NCI-H146 (cell line): ENCODE data around the gene EDNRA.

Experiments
- DNase-seq: peaks from one replicate; lab custom pipeline; 2025; lab: John Stamatoyannopoulos, UW

Gene EDNRA

GRCh38 chr4:147498031-147498660 lies 17.2 kb downstream of the EDNRA start:
- DNase-seq: no peak

- DNase-seq: no peak
These were observed 27.4 kb downstream of the EDNRA start for GRCh38 chr4:147508346-147508745.

GRCh38 chr4:147509386-147509785 lies 28.5 kb downstream of the EDNRA start:
- no peak for DNase-seq

- DNase-seq: no peak
These were observed 30.2 kb downstream of the EDNRA start for GRCh38 chr4:147510962-147511668.

DNA sequence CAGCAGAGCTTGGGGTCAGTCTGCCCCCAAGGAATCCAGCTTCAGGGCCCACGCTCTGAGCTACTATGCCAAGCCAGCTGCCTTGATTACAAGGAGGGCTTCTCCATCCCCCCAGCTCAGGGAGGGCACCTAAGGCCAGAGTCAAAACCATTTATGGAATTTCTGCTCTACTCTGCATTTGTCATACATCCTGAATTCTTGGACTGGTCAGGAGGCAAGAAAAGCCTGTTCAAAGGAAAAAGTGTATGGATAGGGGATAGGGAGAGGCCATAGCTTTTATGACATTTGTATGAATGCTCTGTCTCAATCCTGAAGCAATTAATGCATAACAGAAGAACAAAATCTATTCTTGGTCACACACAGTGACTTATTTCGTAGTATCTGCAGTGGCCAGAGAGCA lies 32.2 kb downstream of the EDNRA start:
- DNase-seq: no peak

DNA sequence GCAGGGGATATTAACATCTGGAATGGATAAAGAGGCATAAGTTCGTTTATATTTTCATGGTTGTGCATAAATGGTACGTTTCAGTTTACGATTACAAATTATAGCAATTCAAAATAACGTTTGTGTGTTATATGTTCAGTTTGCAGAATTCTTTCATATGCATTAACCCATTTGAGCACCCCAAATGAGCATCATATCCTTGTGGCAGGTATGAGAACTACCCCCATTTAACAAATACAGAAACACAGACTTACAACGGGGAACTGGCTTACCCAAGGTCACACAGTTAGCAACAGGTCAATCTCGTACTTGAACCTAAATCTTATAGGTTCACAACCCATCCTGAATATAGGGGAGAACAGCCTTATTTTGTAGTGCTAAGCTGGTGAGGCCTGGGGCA lies 33.1 kb downstream of the EDNRA start:
- DNase-seq: no peak

DNA sequence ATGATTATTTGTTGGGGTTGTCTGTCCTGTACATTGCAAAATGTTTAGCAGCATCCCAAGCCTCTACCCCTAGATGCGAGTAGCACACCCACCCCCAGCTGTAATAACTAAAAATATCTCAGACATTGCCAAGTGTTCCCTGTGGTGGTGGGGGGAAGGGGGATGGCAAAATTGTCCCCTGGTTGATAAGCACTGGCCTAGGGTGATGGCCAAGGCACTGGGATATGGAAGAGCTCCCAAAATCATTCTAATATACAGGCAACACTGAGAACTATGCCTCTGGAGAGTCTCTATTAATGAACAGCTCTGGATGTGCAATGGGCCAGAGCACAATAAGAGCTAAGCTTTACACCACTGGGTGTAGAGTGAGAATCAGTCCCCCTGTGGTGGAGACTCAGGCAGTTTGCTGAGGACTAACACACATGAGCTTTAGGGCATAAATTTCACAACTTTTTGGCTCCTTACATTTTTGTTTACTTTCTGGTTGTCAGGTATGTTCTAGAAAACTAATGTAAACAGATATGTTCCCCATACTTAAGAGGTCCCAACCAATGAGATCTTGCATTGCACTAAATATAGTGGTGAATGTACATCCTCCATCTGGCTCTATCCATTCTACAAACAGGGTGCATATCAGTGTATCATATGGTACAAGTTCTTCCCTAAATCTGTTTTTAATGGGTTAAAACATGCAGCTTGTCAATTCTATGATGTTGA lies 34.5 kb downstream of the EDNRA start:
- no peak for DNase-seq

GRCh38 chr4:147516133-147516532 lies 35.2 kb downstream of the EDNRA start:
- DNase-seq: no peak

DNA sequence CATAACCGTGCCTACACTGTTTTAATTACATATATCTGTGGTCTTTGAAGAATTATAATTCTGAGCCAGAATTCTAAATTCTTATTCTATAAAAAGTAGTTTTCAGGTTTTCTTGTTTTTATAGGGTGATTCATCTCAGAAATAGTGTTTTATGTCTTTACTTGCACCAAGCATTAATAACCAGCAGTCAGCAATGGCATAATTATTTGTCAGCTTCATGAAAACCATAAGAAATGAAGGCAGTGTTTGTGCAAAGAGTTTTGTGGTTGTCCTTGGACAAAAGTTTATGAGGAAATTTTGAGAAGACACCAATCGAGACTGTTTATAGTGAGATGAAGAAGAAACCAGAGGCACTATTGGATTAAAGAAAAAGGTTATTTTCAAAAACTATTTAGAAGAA lies 37.2 kb downstream of the EDNRA start:
- no peak for DNase-seq

DNA sequence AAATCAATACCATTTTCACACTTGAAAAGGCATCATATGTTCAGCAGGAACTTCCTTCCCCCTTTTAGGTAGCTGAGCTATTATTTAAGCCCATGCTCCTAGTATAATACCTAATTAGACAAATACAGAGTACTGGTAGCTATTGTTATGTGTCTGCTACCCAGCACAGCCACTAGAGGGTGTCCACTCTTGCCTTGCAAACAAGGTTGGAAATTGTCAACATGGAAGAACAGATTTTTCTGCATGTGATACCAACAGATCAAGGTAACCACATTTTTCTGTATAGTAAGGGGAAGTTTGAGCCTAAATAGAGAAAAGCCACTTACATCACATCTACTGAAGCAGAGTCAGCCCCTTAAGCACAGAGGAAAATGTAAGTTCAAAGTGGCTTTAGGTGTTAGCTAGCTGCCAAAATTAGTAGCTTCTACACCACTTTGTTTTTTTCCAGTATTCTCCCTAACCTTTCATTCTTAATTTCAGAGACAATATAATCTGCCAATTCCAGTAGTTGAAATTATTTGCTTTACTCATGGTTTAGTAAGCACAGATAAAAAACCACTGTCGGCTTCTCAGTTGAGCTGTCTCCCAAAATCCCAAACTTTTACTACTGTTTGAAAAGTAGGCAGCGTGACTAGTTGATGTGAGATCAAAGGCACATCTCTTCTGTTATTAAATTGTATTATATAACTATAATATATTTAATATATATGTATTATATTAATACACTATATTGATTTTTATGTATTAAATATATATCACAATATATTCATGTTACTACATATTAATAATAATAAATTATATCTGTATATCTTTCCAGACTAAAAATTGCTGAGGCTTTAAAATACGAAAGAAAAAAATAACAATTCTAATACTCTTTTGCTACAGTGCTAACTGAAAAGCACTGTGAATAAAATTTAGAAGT lies 38.2 kb downstream of the EDNRA start:
- peak; percentile 36 for DNase-seq

- DNase-seq: no peak
These were observed 43.7 kb downstream of the EDNRA start for GRCh38 chr4:147524601-147525000.

DNA sequence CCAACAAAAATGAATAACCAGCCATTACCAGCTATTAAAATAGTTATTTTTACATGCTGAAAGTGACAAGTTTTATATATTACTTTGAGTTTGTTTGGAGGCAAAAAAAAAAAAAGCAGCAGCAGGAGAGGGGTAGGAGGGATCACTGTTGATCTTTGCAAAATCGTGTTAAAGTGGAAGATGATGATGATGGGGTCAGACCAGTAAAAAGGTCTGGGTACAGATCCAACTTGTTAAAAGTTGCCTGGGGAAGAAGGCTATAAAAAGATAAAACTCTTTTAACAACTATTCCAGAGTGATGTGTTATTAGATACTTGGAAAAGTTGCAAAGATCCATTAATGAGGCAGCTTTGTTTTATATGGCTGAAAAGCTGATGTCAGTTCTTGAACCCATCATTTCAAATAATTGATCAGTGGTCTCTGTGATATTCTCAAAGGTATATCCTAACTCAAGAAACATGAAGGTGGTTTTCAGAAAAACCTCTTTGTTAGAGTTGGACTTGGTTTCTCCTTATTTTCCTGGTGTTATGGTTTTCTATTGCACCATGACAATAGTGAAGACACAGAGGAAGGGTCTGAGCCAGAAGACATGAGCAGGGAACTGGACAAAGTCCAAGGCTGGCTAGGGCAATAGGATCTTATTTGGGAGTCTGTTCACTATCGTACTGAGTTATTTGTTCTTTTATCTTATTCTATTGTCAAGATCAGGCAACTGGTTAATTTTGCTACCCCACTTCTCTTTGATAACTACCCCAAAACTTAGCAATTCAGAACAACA lies 44.8 kb downstream of the EDNRA start:
- no peak for DNase-seq

GRCh38 chr4:147526272-147526654 lies 45.4 kb downstream of the EDNRA start:
- no peak for DNase-seq

- DNase-seq: no peak
These were observed 47.2 kb downstream of the EDNRA start for GRCh38 chr4:147528054-147528453.

- DNase-seq: no peak
These were observed 49.2 kb downstream of the EDNRA start for GRCh38 chr4:147530134-147530533.

GRCh38 chr4:147530723-147531122 lies 49.8 kb downstream of the EDNRA start:
- no peak for DNase-seq

DNA sequence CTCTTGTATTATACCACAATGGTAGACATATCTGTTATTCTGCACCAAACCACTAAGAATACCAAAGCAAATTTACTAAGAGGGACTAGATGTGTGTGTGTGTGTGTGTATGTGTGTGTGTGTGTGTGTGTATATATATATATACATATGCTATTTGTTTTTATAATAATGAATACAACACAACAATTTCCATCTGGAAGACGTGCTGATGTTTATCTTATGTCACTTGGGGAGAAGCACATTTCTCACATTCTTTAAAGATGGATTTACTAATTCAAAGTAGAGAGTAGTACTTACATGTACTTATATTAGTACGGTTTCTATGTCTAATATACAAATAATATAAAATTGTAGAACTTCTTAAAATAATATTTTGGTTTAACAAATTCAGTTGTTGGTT lies 52.0 kb downstream of the EDNRA start:
- no peak for DNase-seq

- DNase-seq: no peak
These were observed 52.4 kb downstream of the EDNRA start for GRCh38 chr4:147533331-147533730.

DNA sequence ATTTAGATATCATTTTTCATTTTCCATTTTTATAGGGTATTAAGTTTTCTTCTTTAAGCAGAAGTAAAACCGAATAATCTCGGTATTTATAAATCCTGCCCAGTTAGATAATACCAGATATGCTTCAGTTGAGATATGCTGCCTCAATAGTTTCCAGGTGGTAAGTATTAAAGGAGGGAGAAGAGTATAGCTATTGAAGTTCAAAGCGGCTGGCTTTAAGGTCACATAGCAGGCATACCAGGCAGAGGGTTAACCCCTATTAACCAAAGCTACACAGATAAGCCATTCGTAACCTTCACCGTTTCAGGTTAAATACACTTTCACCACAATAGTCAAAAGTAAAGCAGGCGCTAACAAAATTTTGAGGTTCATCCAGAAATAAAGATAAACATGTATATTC lies 54.2 kb downstream of the EDNRA start:
- no peak for DNase-seq

DNA sequence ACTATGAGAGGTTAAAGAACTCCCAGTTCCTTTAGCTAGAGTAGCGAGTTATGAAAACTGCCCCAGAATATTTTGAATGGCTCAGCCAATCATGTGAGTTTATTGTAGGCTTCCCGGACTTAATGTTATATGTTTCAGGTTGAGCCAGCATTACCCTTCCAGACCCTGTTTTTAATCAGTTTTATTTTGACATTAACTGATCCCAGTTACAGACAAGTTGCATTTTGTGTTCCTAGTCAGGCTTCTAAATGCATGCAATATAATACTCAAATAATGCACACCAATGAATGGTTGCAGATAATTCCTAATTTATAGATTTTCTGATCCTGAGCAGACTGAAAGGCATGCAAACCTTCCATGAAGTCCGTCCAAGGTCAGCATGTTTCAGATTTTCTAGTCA lies 57.8 kb downstream of the EDNRA start:
- no peak for DNase-seq

GRCh38 chr4:147539959-147540358 lies 59.1 kb downstream of the EDNRA start:
- DNase-seq: no peak
